HG03103 (cell line): ENCODE measurements around the gene LSMEM2.
"Not testable (repeated sequence)": the region's sequence is repeated elsewhere in the genome, so short reads cannot be mapped to it uniquely, and the experiment has no call there.

Experiments used
- ATAC-seq: cut with Tn5 transposase; IDR thresholded peaks from one replicate; pipeline ENCODE4 v1.9.1; 2021; ENCODE audit warnings: low read depth; ENCODE audit not compliant: unreplicated experiment

LSMEM2 gene

GRCh38 chr3:50245251-50245745 is 33.6 kb upstream of the LSMEM2 start:
- no peak for ATAC-seq

- peak; percentile 45 for ATAC-seq
Measured at GRCh38 chr3:50245831-50246516, 32.9 kb upstream of the LSMEM2 start.

- peak; percentile 48 for ATAC-seq
Measured at GRCh38 chr3:50246517-50246954, 32.4 kb upstream of the LSMEM2 start.

GRCh38 chr3:50248387-50248786 is 30.5 kb upstream of the LSMEM2 start:
- no peak for ATAC-seq

GRCh38 chr3:50249457-50249856 is 29.4 kb upstream of the LSMEM2 start:
- ATAC-seq, result no peak

- ATAC-seq, result no peak
Measured at GRCh38 chr3:50250514-50250913, 28.4 kb upstream of the LSMEM2 start.

GRCh38 chr3:50251220-50251619 is 27.7 kb upstream of the LSMEM2 start:
- ATAC-seq, result no peak

- ATAC-seq, result no peak
Measured at GRCh38 chr3:50254577-50255250, 24.2 kb upstream of the LSMEM2 start.

- ATAC-seq, result no peak
Measured at GRCh38 chr3:50255251-50255615, 23.7 kb upstream of the LSMEM2 start.

- ATAC-seq, result no peak
Measured at GRCh38 chr3:50256978-50257890, 21.7 kb upstream of the LSMEM2 start.

- ATAC-seq, result no peak
Measured at GRCh38 chr3:50258029-50258680, 20.7 kb upstream of the LSMEM2 start.

- no peak for ATAC-seq
Measured at GRCh38 chr3:50258979-50259378, 19.9 kb upstream of the LSMEM2 start.

GRCh38 chr3:50259432-50260026 is 19.4 kb upstream of the LSMEM2 start:
- peak; percentile 10 for ATAC-seq

- ATAC-seq, result peak; percentile 79
Measured at GRCh38 chr3:50260027-50260941, 18.6 kb upstream of the LSMEM2 start.

- no peak for ATAC-seq
Measured at GRCh38 chr3:50260942-50261441, 17.9 kb upstream of the LSMEM2 start.

GRCh38 chr3:50261505-50261904 is 17.4 kb upstream of the LSMEM2 start:
- ATAC-seq, result no peak

- not testable (repeated sequence) for ATAC-seq
Measured at GRCh38 chr3:50262200-50262599, 16.7 kb upstream of the LSMEM2 start.

GRCh38 chr3:50262778-50263177 is 16.1 kb upstream of the LSMEM2 start:
- ATAC-seq, result no peak
